GDM1 (cell line): ENCODE data around the gene PRKAA2.
"Not testable (repeated sequence)": the region's sequence is repeated elsewhere in the genome, so short reads cannot be mapped to it uniquely, and the experiment has no call there.

Source experiments
- DNase-seq: peaks from one replicate; lab custom pipeline; 2025; lab: John Stamatoyannopoulos, UW

Gene PRKAA2

GRCh38 chr1:56644919-56645676, at the start of gene PRKAA2:
PRKAA2 (plus strand) TSS chr1:56645314; CDS start chr1:56645388, 74 bp downstream.
- no peak for DNase-seq

- DNase-seq: not testable (repeated sequence)
Observed at GRCh38 chr1:56595397-56596191, 49.5 kb upstream of the PRKAA2 start.

GRCh38 chr1:56610097-56610496, 35.0 kb upstream of the PRKAA2 start:
- not testable (repeated sequence) for DNase-seq

- not testable (repeated sequence) for DNase-seq
Observed at GRCh38 chr1:56610770-56611169, 34.3 kb upstream of the PRKAA2 start.

GRCh38 chr1:56617141-56617540, 28.0 kb upstream of the PRKAA2 start:
- DNase-seq: no peak

GRCh38 chr1:56625819-56626440, 19.2 kb upstream of the PRKAA2 start:
- no peak for DNase-seq

- no peak for DNase-seq
Observed at GRCh38 chr1:56626546-56626945, 18.6 kb upstream of the PRKAA2 start.

GRCh38 chr1:56627019-56627635, 18.0 kb upstream of the PRKAA2 start:
- DNase-seq: no peak

- no peak for DNase-seq
Observed at GRCh38 chr1:56627636-56628039, 17.5 kb upstream of the PRKAA2 start.

- no peak for DNase-seq
Observed at GRCh38 chr1:56630786-56631185, 14.3 kb upstream of the PRKAA2 start.

GRCh38 chr1:56631901-56632300, 13.2 kb upstream of the PRKAA2 start:
- DNase-seq: no peak

- no peak for DNase-seq
Observed at GRCh38 chr1:56634981-56635380, 10.1 kb upstream of the PRKAA2 start.

GRCh38 chr1:56638248-56638647, 6.9 kb upstream of the PRKAA2 start:
- no peak for DNase-seq

GRCh38 chr1:56639211-56639610, 5.9 kb upstream of the PRKAA2 start:
- no peak for DNase-seq

- no peak for DNase-seq
Observed at GRCh38 chr1:56643661-56644060, 1.5 kb upstream of the PRKAA2 start.

GRCh38 chr1:56644064-56644918, 823 bp upstream of the PRKAA2 start:
- DNase-seq: no peak

GRCh38 chr1:56645677-56646305, 677 bp downstream of the PRKAA2 start:
- DNase-seq: no peak

- DNase-seq: no peak
Observed at GRCh38 chr1:56646611-56647010, 1.5 kb downstream of the PRKAA2 start.

GRCh38 chr1:56647106-56647505, 2.0 kb downstream of the PRKAA2 start:
- DNase-seq: no peak

GRCh38 chr1:56648546-56648945, 3.4 kb downstream of the PRKAA2 start:
- DNase-seq: no peak
